Activated gamma-delta T cell (primary cell): ENCODE data around the gene NPEPPS.
A peak's percentile ranks its signal among the peaks of the same experiment; 100 is the strongest.

Source experiments
- DNase-seq: peaks from one replicate; lab custom pipeline; 2025; lab: John Stamatoyannopoulos, UW

NPEPPS gene

DNA sequence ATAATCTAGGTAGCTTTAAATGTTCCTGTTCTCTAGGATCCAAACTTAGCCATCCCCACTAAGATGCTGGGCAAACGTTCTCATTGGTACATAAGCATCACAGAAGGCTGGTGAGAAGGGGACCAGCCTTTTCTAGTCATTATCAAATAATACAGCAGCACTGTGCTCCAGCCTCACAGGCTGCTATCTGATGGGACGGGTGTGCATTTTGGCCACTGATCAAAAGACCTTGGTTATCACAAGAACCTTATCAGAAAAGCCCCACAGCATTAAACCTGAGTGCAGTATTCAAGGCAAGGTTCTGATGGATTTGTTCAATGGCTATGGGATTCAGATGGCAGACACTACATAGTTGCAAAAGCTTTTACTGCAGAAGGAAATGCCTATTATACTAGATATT is 99.7 kb downstream of the NPEPPS start:
- DNase-seq = no peak

DNA sequence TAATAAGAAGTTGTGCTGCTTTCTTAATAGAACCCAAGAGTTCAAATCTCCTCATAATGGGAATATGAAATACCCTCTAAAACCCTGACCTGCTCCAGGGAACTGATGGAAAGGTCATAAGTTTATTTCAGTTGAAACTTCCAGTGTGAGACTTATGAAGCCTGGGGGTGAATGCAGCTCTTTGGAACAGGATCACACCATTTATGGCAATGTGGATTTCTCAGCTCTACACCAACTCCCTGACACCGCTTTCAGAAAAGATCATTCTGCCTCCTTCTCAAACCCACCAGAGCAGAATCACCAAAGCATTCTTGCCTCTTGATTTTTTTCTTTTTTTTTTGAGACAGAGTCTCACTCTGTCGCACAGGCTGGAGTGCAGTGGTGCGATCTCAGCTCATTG is 102.1 kb downstream of the NPEPPS start:
- DNase-seq = no peak

DNA sequence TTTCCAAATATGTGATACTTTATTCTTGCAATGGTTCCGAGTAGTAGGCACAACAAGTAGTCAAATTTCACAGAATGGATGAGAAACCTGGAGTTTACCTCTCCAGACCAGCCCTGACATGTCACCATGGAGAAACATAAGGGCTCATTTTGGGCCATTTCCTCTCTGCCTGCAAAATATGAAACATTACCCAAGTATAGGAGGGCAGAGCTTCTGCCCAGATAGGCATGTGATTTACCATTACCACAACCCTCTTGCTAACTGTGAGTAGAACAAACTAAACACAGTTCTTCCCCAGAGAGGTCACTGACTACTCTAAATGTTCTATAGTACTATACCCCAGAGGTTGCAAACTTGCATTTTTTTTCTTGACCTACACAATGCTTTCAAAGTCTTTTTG is 103.1 kb downstream of the NPEPPS start:
- no peak for DNase-seq

DNA sequence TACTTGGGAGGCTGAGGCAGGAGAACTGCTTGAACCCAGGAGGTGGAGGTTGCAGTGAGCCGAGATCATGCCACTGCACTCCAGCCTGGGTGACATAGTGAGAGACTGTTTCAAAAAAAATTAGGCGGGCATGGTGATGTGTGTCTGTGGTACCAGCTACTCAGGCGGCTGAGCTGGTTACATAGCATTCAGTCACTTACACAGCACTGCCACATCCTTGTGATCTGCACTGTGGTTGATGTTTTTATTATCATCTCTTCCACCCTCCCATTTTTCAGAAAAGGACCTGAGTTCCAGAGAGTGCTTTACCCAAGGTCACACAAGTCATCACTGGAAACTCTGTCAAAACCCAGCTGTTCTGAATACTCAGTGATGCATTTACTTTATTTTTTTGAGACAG is 104.0 kb downstream of the NPEPPS start:
- DNase-seq = no peak

DNA sequence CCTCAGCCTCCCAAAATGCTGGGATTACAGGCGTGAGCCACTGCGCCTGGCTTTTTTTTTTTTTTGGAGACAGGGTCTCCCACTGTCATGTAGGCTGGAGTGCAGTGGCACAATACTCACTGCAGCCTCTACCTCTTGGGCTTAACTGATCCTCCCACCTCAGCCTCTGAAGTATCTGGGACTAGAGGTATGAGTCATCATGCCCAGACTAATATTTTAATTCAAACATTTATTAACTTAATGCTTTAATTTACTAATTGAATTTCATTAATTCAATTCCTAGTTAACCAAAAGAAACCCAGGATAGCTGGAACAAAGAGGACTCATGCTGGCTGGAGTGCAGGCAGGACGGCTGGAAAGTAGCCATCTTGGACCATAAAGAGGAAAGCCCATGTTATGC is 104.8 kb downstream of the NPEPPS start:
- no peak for DNase-seq

DNA sequence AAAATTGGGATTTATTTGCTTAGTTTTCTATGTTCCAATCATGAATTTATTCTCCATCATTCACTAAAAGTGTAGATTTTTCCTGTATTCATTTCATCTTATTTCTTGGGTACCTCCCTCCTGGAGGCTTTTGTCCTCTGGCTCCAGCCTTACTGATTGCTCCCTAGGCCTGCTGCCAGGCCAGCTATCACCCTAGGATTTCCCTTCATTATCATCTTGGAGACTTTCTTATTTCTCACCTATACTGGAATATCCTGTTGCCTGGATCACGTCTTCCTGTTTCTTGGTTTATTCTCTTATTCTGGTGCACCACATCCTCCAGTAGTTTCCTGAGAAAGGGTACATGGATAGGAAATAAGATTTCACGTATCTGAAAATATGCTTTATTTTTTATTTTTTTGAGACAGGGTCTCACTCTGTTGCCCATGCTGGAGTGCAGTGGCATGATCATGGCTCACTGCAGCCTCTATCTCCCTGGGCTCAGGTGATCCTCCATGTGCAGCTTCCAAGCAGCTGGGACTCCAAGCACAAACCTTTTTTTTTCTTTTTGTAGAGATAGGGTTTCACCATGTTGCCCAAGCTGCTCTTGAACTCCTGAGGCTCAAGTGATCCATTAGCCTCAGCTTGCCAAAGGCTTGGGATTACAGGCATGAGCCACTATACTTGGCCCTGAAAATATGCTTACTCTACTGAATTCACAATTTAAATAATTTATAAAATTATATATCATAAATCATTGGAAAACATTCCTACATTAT is 105.5 kb downstream of the NPEPPS start:
- no peak for DNase-seq

DNA sequence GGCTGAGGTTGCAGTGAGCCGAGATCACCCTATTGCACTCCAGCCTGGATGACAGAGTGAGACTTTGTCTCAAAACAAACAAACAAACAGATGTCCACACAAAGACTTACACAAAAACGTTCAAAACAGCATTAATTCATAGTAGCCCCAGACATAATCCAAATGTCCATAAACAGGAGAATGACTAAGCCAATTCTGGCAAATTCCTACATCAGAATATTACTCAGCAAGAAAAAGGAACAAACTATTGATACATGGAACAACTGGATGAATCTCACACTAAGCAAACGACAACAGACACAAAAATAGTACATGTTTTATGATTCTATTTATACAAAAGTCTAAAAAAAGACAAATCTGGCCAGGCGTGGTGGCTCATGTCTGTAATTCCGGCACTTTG is 108.0 kb downstream of the NPEPPS start:
- DNase-seq = no peak

DNA sequence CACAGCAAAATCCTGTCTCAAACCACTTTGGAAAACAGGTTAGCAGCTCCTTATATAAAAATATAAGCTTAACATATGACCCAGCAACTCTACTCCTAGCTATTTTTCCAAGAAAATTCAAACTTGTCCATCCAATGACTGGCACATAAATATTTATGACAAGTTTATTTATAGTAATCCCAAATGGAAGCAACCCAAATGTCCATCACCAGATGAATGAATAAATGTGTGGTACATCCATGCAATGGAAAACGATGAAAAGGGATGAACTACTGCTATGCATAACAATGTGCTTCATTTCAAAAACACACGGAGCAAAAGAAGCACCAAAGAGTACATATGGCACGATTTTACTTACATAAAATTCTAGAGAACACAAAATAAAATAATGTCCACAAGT is 109.2 kb downstream of the NPEPPS start:
- DNase-seq = no peak

DNA sequence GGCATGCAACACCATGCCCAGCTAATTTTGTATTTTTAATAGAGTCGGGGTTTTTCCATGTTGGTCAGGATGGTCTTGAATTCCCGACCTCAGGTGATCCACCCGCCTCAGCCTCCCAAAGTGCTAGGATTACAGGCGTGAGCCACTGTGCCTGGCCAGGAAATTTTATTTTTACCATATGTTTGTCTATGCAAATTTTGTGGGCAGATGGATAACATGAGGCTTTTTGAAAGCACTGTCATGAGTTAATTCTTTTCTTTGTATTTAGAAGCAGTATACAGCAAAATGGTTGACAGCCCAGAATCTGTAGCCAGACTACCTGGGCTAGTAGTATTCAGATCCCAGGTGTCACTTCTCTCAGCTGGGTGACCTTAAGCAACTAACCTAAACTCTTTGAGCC is 110.3 kb downstream of the NPEPPS start:
- DNase-seq = no peak

DNA sequence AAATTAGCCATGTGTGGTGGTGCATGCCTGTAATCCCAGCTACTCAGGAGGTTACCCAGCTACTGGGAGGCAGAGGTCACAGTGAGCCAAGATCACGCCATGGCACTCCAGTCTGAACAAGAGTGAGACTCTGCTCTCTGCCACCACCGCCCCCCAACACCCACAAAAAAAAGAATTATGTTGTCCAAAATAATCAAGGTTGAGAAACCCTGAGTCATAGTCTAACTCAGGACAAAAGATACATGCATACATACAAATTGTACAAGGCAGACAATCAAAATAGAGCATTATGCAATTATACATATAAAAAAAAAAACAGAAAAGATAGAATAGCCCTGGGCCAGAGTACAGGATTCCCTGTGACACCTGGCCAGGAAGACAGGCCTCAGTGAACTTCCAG is 112.2 kb downstream of the NPEPPS start:
- no peak for DNase-seq

DNA sequence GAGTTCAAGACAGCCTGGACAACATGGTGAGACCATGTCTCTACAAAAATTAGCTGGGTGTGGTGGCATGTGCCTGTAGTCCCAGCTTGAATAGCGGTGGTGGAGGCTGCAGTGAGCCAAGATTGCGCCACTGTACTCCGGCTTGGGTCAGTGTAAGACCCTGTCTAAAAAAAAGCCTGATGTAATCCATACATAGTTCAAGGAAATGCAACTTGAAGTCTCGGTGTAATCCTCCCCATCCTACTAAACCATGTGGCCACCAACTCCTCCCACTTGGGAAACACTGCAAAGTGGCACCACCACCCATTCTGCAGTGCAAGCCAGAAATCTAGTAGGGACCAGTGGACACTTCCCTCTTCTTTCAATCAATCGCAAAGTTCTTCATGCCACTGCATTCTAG is 113.4 kb downstream of the NPEPPS start:
- DNase-seq = no peak

DNA sequence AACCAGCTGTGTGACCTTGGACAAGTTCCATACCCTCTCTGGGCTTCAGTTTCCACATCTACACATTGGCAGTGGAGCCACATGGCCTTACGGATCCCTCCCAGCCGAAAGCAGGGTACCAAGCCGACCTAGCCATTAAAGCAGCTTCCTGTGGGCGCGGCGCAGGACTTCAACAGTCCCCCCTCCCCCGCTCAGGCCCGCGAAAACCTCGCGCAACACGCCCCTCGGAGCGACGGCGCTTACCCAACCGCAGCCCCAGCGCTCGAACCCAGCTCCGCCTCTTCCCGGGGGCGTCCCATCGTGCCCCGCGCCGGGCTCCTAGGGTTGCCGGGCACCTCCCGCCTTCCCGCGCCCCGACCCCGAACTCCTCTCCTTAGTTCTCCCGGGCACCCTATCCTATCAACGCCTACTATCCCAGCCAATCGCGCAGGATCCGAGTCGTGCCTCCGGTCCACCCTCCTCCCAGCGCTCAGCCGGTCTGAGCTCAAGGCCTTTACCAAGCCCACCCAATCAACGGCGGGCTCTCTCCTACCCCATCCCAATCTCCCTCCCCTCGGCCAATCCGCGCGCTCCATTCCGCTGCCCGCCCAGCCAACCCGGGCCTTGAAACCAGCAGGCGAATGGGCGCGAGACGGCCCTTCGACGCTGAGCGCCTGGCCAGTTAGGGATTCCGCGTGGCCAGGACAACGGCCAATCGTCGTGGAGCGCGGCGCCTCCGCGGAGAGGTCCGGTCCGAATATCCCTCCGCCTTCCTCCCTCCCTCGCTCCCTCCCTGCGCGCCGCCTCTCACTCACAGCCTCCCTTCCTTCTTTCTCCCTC is 118.5 kb downstream of the NPEPPS start, which contains the start of gene KPNB1:
Gene KPNB1, plus strand, starts transcription at position 767 of the 819 bp plus-strand sequence. CDS start 326 bp downstream, outside the sequence.
- peak; percentile 98 for DNase-seq

DNA sequence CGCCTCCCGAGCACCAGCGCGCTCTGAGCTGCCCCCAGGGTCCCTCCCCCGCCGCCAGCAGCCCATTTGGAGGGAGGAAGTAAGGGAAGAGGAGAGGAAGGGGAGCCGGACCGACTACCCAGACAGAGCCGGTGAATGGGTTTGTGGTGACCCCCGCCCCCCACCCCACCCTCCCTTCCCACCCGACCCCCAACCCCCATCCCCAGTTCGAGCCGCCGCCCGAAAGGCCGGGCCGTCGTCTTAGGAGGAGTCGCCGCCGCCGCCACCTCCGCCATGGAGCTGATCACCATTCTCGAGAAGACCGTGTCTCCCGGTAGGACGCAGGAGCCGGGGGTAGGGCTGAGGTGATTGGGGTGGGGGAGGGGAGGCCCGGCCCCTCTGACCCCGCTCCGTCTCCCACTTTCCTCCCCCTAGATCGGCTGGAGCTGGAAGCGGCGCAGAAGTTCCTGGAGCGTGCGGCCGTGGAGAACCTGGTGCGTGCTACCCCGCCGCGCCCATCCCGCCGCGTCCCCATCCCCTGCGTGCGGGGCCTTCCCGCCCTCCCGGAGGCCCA is 119.1 kb downstream of the NPEPPS start:
- peak; percentile 52 for DNase-seq

DNA sequence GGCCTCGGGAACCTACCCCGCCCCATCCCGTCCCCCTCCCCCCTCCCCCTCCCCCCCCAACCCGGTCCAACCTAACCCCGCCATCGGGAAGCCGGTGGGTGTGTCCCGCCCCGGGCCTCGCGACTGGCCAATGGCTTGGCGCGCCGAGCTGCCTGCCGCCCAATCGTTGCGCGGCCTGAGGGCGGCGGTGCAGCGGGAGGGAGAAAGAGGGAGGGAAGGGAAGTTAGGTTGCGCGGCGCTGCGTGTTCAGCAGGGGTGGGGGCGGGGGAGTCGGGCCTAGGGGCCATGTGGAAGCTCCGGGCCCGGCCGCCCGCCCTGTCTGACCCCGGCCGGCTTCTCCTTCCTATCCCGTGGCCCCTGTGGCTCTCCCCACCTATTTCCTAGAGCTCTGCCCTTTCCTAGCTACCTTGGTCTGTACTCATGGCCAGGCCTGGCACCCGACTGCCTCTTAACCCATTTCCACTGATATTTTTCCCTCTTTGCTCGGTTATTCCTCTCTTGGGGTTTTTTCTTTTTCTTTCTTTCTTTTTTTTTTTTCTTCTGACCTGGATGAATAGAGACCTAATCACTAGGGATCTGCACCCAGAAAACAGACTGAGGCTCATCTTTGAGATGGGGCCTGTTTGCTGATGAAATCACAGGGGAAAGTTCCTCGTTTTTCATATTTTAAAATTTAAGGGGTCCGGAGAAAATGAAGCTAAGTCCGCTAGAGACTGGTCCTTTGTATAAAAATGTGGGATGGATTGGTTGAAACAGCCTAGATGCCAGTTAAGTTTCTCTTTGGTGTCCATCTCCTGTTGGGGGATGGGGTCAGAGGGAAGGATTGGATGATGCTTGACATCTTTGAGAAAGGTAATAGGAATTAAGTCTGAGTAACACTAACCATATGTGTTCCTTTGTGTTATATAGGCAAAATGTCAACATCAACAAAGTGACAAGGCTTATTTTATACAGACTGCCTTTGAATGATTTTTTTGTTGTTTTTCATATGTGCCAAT is 119.9 kb downstream of the NPEPPS start:
- peak; percentile 87 for DNase-seq

DNA sequence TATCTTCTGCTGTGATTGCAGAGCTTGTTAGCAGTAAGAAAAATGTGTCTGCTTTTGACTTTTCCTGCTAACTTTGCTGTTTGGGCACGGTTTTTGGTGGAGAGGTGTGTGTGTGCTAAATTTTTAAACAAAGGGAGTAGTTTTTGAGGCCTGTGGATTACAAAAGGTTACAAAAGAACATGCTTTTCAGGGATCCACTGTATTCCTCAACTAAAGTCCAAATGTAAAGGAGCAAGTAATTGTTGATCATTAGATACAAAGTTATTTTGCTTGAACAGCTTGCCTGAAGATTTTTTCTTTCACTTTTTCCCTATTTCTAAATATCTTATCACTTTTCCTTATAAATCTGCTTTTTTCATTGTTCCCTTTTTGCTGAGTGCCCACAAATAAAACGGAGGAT is 120.8 kb downstream of the NPEPPS start:
- DNase-seq = no peak

DNA sequence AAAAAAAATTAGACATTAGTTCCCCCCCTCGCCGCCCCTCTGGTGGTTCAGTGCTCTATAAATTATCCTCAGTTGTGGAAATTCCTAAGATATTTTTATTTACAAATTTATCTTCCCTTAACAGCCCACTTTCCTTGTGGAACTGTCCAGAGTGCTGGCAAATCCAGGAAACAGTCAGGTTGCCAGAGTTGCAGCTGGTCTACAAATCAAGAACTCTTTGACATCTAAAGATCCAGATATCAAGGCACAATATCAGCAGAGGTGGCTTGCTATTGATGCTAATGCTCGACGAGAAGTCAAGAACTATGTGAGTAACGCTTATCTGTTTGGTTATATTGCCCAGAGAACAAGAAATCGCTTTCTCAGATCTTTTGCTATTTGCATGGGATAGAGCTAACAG is 121.7 kb downstream of the NPEPPS start:
- DNase-seq = no peak

DNA sequence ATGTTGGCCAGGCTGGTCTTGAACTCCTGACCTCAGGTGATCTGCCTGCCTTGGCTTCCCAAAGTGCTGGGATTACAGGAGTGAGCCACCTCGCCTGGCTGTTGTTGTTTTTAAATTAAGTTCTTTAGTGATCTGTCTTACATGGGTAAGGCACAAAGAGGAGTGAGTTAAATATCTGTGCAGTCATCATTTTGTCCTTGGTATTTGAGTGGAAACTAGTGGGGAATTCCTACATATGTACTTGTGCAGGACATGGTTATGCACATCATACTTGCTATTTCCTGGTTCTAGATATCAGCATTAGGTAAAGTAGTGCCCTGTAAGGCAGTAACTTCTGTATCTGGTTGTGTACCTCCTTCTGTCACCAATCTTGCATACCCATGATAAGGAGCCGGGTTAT is 122.5 kb downstream of the NPEPPS start:
- DNase-seq = no peak

DNA sequence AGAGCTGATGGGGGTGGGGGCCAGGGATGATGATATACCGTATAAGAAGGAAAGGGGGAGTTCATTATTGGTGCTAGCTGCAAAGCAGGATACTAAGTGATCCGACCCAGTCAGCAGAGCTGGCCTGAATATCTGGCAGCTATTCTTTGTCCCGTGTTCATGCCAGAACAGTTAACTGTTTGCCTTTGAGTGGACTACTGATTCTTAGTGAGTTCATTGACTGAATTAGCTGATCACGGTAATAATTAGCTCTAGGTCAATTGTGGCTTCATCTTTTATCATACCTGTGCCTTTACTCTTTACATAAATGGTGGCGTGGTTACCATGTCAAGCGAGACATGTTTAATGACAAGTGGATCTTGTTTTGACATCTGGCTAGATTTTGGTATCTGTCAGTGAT is 124.1 kb downstream of the NPEPPS start:
- no peak for DNase-seq

DNA sequence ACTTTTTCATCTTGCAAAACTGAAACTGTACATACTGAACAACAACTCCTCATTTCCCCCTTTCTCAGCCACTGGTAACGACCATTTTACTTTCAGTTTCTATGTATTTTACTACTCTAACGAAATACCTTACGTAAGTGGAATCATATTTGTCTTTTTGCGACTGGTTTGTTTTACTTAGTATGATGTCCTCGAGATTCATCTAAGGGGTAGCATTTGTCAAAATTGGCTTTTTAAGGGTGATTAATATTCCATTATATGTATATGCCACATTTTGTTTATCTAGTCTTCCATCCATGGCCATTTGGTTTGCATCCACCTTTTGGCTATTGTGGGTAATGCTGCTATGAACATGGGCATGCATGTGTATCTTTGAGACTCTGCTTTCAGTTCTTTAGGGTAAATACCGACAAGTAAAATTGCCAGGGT is 129.2 kb downstream of the NPEPPS start:
- no peak for DNase-seq

DNA sequence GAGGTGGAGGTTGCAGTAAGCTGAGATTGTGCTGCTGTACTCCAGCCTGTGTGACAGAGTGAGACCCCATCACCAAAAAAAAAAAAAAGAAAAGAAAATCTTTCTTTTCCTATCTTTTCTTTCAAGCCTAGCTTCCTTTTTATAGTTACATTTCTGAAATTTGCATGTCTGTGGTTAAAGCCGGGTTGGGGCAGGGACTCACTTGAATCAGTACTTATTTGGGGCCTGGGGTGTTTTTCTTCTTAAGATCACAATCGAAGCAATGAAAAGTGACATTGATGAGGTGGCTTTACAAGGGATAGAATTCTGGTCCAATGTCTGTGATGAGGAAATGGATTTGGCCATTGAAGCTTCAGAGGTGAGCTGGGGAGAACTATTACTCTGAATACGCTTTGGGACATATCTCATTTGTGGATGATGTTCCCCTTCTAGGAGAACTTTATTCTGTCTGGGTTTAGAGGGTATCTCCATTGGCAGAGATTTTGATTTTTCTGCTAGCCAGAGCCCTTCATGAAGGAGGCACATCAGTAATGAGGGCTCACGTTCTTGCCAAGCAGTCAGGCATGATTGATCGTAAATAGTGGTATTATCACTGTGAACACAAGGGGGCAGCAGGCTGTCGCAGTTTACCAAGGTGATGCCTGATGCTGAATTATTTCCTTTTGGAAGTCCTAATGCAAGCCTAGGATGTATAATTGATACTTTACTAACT is 133.2 kb downstream of the NPEPPS start:
- no peak for DNase-seq

DNA sequence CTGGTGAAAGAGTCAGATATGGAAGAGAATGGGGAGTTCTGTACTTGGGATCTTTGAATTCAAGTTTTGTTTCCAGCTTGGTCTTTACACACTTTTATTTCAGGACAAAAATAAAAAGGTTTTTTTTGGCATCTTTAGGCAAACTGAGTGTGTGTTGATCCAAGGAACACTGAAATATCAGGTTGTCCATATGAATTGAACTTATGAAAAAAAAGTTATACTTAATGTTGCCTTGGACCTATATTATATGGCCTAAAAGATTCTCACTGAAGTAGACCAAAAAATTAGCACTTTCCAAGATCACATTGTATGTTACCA is 133.7 kb downstream of the NPEPPS start:
- no peak for DNase-seq
